ENCODE data around the gene CCDC60. TPM values are rescaled to one million over a fixed set of nuclear protein-coding genes. Genes with fewer than 3 reads are reported as not detected.

The CCDC60 gene
- under 1 TPM in 1 of 3 donors, not detected in 2; 0.17 TPM for polyA plus RNA-seq (ENCODE audit: insufficient read length in 3 of 3)

DNA sequence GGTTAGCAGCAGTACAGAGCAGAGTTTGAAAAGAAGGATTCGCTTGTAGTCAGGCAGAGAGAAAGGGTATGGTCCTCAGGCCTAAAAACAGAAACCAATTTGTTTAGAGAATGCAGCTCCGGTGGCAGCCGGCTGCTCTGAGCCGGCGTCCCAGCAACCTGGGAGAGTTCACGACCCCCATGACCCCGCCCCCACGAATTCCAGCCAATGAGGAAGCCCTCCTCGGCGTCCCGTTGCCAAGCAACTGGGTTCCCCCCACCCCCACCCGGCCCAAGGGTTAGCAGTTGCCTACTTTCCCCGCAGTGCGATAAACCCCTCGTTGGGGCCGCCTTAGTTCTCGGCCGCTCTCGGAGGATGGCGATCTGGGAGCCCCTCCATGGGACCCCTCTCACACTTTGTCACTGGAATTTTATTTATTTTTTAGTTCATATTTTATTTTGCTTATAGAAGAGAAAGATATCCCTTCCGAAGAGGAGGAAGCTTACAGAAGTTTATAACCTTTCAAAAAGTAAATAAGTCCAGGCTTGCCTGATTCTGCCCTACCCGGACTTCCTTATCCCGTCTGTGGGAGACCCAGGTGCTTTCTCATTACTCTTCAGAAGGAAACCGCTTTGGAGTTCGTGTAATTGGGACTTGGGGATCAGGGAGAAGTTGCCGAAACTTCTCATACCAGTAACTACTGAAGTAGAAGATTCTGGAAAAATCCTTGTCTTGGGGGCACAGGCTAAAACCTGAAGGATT is at the start of gene CCDC60:
Gene CCDC60, plus strand, starts transcription at position 300 of the 741 bp plus-strand sequence. CDS start 448 bp downstream, outside the sequence.
- no peak for DNase-seq (ENCODE audit: low read depth in 3 of 3, low spot score in 2 of 3)

DNA sequence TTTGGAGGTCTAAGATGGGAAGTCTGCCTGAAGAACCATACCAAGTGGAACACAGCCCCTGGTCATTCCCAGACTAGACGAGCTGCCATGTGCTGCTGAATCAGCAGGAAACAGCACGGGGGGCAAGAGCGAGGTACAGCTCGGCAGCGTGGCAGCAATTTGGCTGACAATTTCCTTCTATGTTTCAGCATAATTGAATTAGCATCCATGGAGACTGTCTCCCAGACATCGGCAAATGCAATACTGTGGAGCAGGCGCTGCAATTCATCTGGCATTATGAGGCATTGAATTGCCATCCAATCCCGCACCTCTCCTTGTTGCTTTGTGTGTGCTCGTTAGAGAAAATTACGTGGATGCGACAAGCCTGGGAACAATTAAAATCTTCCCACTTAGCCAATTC is 46.0 kb upstream of the CCDC60 start:
- DNase-seq (ENCODE audit: low read depth in 3 of 3, low spot score in 2 of 3) = no peak

DNA sequence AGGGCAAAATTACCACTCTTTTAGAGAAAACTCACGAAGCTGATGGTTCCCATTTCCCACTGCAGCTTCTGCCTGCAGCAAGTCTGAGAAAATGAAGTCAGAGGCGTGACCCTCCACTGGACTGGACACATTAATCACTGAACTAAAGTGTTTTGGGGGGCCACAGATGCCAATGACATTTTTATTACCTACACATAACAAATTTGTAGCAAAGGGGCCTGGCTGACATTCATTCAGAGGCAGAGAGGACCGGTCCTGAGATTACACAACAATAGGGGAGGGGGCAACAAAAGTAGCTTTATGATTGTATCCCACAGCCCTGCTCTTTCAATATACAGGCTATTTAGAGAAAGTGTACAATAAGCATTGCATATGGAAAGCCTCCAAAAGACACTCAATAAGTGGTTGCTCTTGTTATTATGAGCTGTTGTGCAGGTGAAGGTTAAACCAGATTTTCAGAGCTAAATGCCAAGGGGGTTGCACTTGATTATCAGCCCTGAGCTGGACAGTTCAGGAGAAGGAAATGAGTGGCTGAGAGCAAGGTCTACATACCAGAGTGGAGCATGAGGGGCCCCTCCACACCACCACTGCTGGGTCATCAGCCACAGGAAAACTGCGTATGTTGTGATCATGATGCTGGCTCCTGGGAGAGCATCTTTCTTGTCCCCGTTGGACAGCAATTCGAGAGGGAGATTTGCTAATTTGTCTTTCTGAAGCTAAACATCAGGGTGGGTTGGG is 41.5 kb upstream of the CCDC60 start:
- no peak for DNase-seq (ENCODE audit: low read depth in 3 of 3, low spot score in 2 of 3)

GRCh38 chr12:119294211-119294610 is 40.3 kb upstream of the CCDC60 start:
- DNase-seq (ENCODE audit: low read depth in 3 of 3, low spot score in 2 of 3) = no peak

GRCh38 chr12:119296535-119296934 is 38.0 kb upstream of the CCDC60 start:
- DNase-seq (ENCODE audit: low read depth in 3 of 3, low spot score in 2 of 3) = no peak

GRCh38 chr12:119299130-119299529 is 35.4 kb upstream of the CCDC60 start:
- no peak for DNase-seq (ENCODE audit: low read depth in 3 of 3, low spot score in 2 of 3)

DNA sequence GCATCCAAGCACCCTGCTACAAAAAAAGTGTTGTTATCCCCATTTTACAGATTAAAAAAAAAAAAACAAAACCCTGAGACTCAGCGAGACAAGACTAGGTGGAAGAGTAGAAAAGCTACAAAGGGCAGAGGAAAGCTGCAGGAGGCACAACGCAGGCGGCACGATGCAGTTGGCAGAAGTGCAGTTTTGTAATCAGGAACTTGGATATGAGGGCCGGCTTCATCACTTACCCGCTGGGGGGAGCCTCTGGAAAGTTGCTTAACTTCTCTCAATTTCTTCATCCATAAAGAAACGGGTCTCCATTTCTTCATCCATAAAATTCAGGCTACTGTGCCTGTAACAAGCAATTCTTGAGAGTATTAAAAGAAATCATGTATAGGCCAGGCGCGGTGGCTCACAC is 33.1 kb upstream of the CCDC60 start:
- no peak for DNase-seq (ENCODE audit: low read depth in 3 of 3, low spot score in 2 of 3)

- no peak for DNase-seq (ENCODE audit: low read depth in 3 of 3, low spot score in 2 of 3)
Observed at GRCh38 chr12:119302451-119303080, 32.0 kb upstream of the CCDC60 start.

GRCh38 chr12:119306593-119306992 is 27.9 kb upstream of the CCDC60 start:
- no peak for DNase-seq (ENCODE audit: low read depth in 3 of 3, low spot score in 2 of 3)

GRCh38 chr12:119307747-119308146 is 26.8 kb upstream of the CCDC60 start:
- DNase-seq (ENCODE audit: low read depth in 3 of 3, low spot score in 2 of 3) = no peak

DNA sequence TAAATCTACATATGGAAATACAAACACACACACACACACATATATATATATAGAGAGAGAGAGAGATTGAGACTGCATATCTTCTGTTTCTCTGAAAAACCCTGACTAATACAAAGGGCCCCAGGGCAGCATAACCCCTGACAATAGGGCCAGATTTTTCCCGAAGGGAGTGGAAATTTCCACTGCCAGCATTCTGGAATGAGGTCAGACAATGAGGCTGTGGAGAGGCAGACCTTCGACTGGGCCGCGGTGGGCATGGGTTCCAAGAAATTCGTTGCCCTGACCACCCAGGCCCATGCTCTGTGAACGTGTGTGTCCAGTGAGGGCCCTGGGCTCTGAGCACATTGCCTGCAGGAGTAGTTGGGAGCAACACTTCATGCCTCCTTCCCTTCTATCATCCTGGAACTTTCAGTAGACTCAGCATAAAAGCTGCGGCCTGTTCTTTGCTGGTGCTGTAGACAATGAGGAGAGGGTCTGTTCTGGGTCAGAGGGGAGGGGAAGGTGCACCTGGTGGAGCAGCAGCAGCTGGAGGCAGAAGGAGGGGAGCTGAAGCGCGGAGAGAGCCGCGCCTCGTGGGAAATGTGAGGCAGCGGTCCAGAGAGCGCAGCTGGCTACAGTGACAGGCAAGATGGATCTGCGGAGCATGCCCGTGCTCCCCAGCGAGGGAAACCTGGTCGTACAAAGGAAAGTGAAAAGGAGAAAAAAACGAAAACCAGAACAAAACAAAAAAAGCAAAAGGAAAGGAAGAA is 25.6 kb upstream of the CCDC60 start:
- DNase-seq (ENCODE audit: low read depth in 3 of 3, low spot score in 2 of 3) = no peak

DNA sequence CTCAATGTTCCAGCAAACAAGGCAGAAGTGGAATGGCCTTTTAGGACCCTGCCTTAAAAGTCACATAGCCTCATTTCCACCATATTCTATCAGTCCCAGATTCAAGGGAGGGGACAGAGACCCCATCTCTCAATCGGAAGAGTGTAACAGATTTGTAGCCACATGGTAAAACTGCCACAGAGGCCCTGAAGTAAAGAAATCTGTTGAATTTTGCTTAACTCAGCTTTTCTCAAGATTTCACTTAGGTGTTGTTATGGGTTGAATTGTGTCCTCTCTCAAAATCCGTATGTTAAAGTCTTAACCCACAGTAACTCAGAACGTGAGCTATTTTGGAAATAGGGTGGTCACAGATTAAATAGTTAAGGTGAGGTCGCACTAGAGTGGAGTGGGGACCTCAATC is 22.7 kb upstream of the CCDC60 start:
- DNase-seq (ENCODE audit: low read depth in 3 of 3, low spot score in 2 of 3) = no peak

DNA sequence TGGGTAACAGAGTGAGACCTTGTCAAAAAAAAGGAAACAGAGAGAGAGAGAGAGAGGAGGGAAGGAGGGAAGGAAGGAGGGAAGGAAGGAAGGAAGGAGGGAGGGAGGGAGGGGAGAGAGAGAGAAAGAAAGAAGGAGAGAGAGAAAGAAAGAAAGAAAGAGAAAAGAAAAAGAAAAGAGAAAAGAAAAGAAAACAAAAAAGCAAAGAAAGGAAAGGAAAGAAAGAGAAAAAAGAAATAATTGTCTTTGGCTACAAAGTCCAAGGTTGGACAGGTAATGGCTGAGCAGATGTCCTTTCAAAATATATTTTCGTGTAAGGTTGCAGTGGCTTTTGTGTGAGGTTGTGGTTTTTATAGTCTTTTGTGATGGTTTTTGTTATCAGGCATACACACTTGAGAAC is 21.6 kb upstream of the CCDC60 start:
- no peak for DNase-seq (ENCODE audit: low read depth in 3 of 3, low spot score in 2 of 3)

GRCh38 chr12:119314290-119314689 is 20.2 kb upstream of the CCDC60 start:
- DNase-seq (ENCODE audit: low read depth in 3 of 3, low spot score in 2 of 3) = no peak

DNA sequence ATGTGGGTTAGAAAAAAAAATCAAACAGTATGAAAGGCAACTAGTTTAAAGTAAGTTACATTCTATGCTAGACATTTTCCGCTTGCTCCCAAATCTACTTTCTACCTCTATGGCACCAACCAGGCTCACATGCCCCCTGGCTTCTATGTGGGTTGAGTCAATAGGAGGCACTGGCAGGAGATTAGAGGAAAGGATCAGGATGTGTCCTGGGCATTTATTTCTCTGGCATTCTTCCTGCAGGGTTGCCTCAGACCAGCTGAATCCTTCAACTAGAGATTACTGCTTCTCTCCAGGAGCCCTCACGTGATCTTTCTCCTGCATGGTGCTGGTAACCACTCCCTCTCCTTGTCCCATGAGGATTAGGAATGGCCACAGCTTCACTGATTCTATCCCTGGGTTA is 14.9 kb upstream of the CCDC60 start:
- DNase-seq (ENCODE audit: low read depth in 3 of 3, low spot score in 2 of 3) = no peak

DNA sequence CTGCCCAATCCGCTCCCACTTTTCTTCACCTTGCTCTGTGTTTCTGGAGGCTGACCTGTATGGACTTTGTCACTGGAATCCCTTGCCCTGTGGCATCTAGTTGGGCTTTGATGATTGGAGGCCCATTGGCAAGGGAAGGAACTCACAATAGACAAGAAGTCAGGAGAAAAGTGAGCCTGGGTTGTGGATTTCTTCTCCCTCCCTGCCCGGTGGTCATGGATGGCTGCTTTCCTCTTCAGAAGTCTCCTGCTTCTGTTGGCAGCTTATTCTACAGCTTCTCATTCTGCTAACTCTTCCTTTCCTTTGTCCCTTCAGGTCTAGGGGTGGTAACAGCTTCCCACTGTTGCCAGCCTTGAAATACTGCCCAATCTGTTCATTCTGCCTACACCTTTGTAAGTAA is 13.9 kb upstream of the CCDC60 start:
- DNase-seq (ENCODE audit: low read depth in 3 of 3, low spot score in 2 of 3) = no peak

- no peak for DNase-seq (ENCODE audit: low read depth in 3 of 3, low spot score in 2 of 3)
Observed at GRCh38 chr12:119322301-119322723, 12.2 kb upstream of the CCDC60 start.

- no peak for DNase-seq (ENCODE audit: low read depth in 3 of 3, low spot score in 2 of 3)
Observed at GRCh38 chr12:119325813-119326212, 8.7 kb upstream of the CCDC60 start.

DNA sequence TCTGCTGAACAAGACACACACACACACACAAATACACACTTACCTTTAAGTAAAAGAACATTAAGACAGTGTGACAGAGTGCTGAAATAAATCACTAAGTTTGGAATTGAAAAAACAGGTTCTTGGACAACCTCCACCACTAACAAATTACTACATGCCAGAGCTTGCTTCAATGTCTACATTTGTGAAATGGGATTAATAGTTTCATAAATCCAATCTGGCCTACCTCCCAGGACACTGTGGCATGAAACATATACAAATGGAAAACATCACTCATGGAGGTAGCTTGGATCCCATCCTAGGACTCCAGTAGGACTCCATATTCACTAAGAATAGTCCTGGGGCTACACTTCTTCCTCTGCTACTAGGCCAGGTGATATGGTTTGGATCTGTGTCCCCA is 8.2 kb upstream of the CCDC60 start:
- DNase-seq (ENCODE audit: low read depth in 3 of 3, low spot score in 2 of 3) = no peak

- no peak for DNase-seq (ENCODE audit: low read depth in 3 of 3, low spot score in 2 of 3)
Observed at GRCh38 chr12:119327471-119327870, 7.1 kb upstream of the CCDC60 start.

DNA sequence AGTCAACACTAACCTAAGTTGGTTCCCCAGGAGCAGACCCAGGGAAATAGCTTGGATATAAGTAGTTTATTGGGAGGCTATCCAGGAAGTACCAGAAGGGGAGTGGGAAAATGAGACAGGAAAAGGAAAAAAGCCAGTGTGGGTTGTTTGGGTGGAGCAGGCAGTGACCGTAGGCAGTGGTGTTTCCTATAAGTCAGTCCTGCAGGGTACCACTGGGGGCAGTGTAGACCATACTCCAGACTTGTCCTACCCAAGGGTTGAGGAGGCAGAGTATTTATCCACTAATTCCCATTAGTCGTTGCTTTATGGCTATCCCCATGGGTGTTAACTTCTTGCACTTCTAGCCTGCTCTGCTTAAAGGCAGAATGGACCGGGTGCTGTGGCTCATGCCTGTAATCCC is 6.4 kb upstream of the CCDC60 start:
- DNase-seq (ENCODE audit: low read depth in 3 of 3, low spot score in 2 of 3) = no peak
